HepG2 (cell line): ENCODE measurements around the gene PLAGL2. TPM values are rescaled to one million over a fixed set of nuclear protein-coding genes. Genes with fewer than 3 reads are reported as not detected.

Experiments
- ATAC-seq: fragments of 200-7000 bp; cut with Tn5 transposase; 3 replicates; pipeline ENCODE4 v1.9.1; 2020; ENCODE audit warnings: mild to moderate bottlenecking, moderate library complexity
- BruUV-seq: library from RNA; stranded (reverse); fragments of 400-500 nt; replicated peaks from 2 replicates; lab custom pipeline; 2021; lab: Mats Ljungman, UMichigan
- CTCF ChIA-PET: fragments of 300-600 bp; formaldehyde crosslinking; extraction: SDS; loops from one replicate; lab custom pipeline; 2021; ENCODE audit warnings: low total read pairs, inconsistent platforms, low intra/inter-chr PET ratio; lab: Yijun Ruan, JAX
- POLR2A ChIA-PET: fragments of 350-600 bp; sonication (Branson Sonifier 250); formaldehyde crosslinking; loops from one replicate; lab custom pipeline; 2020; ENCODE audit warnings: antibody characterized with exemption, inconsistent platforms; lab: Yijun Ruan, JAX
- DNase-seq: peaks from one replicate; pipeline ENCODE4 v3.0.0-alpha.2; 2015; ENCODE audit warnings: low spot score
- FAIRE-seq: peaks from 3 replicates; lab custom pipeline; 2011; peaks lifted over from hg19 to GRCh38; lab: Jason Lieb, UNC
- H2AFZ ChIP-seq: one replicate; pipeline ENCODE4 v1.6.1; 2011; ENCODE audit warnings: low read length, inconsistent platforms
- H3K27ac ChIP-seq: fragments of 300-600 bp; 3 replicates; pipeline ENCODE4 v1.8.0; 2011; ENCODE audit warnings: mixed run types, mild to moderate bottlenecking, mixed read lengths, low read length, inconsistent platforms; ENCODE audit not compliant: insufficient read depth; ENCODE audit errors: extremely low read length
- H3K27me3 ChIP-seq, 2 experiments: fragments of 200-600 bp in 1 of 2; 2 replicates in 1 of 2; 3 replicates in 1 of 2; pipeline versions ENCODE4 v1.6.0 to v1.8.0; 2011; ENCODE audit warnings: low read length in 2 of 2, mild to moderate bottlenecking in 2 of 2, moderate library complexity in 2 of 2, inconsistent platforms in 1 of 2; ENCODE audit not compliant: insufficient read depth in 2 of 2, control insufficient read depth in 1 of 2
- H3K36me3 ChIP-seq, 2 experiments: fragments of 200-600 bp in 1 of 2; replicated peaks in 1 of 2; 2 replicates in 1 of 2; 3 replicates in 1 of 2; pipeline versions ENCODE4 v1.5.1 to v1.8.0; 2011; ENCODE audit warnings: low read length in 2 of 2, inconsistent platforms in 1 of 2; ENCODE audit not compliant: insufficient read depth in 2 of 2, control insufficient read depth in 1 of 2
- H3K4me1 ChIP-seq: 2 replicates; pipeline ENCODE4 v1.5.1; 2012; ENCODE audit warnings: low read length, inconsistent platforms; ENCODE audit not compliant: insufficient read depth
- H3K4me2 ChIP-seq: 2 replicates; pipeline ENCODE4 v1.6.0; 2011; ENCODE audit warnings: low read depth, low read length, inconsistent platforms
- H3K4me3 ChIP-seq, 3 experiments: fragments of 200-600 bp in 1 of 3; sonication (generic), shearing (Covaris generic) in 1 of 3; replicated peaks in 1 of 3; 2 replicates each; pipeline ENCODE4 v1.5.1; 2011 to 2016; ENCODE audit warnings: low read length in 3 of 3, inconsistent platforms in 2 of 3, low read depth in 2 of 3, mild to moderate bottlenecking in 2 of 3, control low read depth in 1 of 3, mixed read lengths in 1 of 3; ENCODE audit not compliant: insufficient read depth in 1 of 3
- H3K79me2 ChIP-seq: one replicate; pipeline ENCODE4 v1.6.1; 2011; ENCODE audit warnings: low read length, inconsistent platforms; ENCODE audit not compliant: insufficient read depth
- H3K9ac ChIP-seq: 2 replicates; pipeline ENCODE4 v1.6.0; 2011; ENCODE audit warnings: mild to moderate bottlenecking, low read depth, low read length, inconsistent platforms; ENCODE audit not compliant: insufficient read depth
- H3K9me3 ChIP-seq: 2 replicates; pipeline ENCODE4 v1.5.1; 2012; ENCODE audit warnings: mild to moderate bottlenecking, low read length
- H4K20me1 ChIP-seq: 2 replicates; pipeline ENCODE4 v1.6.0; 2011; ENCODE audit warnings: inconsistent platforms, mild to moderate bottlenecking, low read length, moderate library complexity; ENCODE audit not compliant: insufficient read depth
- AHR ChIP-seq: IDR thresholded peaks from 2 replicates; pipeline ENCODE4 v1.6.1; 2018; ENCODE audit warnings: missing genetic modification reagents, missing compliant biosample characterization
- DPF2 ChIP-seq: sonication (generic); formaldehyde crosslinking; IDR thresholded peaks from 2 replicates; pipeline ENCODE4 v1.4.0; 2020; ENCODE audit warnings: mild to moderate bottlenecking, low read depth, missing genetic modification reagents, borderline replicate concordance
- FOXO4 ChIP-seq: sonication (generic); formaldehyde crosslinking; conservative IDR thresholded peaks from 2 replicates; pipeline ENCODE4 v1.8.1; 2023; ENCODE audit warnings: missing genetic modification reagents
- ISX ChIP-seq: sonication (generic); formaldehyde crosslinking; conservative IDR thresholded peaks from 2 replicates; pipeline ENCODE4 v1.5.0; 2020; ENCODE audit warnings: missing genetic modification reagents
- JUNB ChIP-seq: sonication (generic); formaldehyde crosslinking; IDR thresholded peaks from 2 replicates; pipeline ENCODE4 v1.8.0; 2022; ENCODE audit warnings: missing genetic modification reagents, mild to moderate bottlenecking, borderline replicate concordance
- KAT8 ChIP-seq: IDR thresholded peaks from 2 replicates; pipeline ENCODE4 v1.6.1; 2016; ENCODE audit warnings: missing genetic modification reagents, missing compliant biosample characterization
- MYNN ChIP-seq: sonication (generic); formaldehyde crosslinking; IDR thresholded peaks from 2 replicates; pipeline ENCODE4 v1.4.0; 2020; ENCODE audit warnings: mild to moderate bottlenecking, low read depth, missing genetic modification reagents
- RAD51 ChIP-seq: fragments of 450-650 bp; IDR thresholded peaks from 2 replicates; pipeline ENCODE4 v1.6.1; 2016; ENCODE audit warnings: borderline replicate concordance
- RBM22 ChIP-seq: fragments of 200-400 bp; formaldehyde crosslinking; optimal IDR thresholded peaks from 2 replicates; pipeline ENCODE3; 2017; ENCODE audit warnings: mild to moderate bottlenecking, low read length, moderate library complexity
- ZBTB46 ChIP-seq: sonication (generic); formaldehyde crosslinking; IDR thresholded peaks from 2 replicates; pipeline ENCODE4 v1.4.0; 2020; ENCODE audit warnings: mild to moderate bottlenecking, missing genetic modification reagents, borderline replicate concordance
- ZBTB7A ChIP-seq: sonication (generic); formaldehyde crosslinking; IDR thresholded peaks from 2 replicates; pipeline ENCODE4 v1.8.0; 2022; ENCODE audit warnings: mild to moderate bottlenecking, missing genetic modification reagents
- ZMYM3 ChIP-seq: sonication (generic); formaldehyde crosslinking; IDR thresholded peaks from 2 replicates; pipeline ENCODE4 v1.5.1; 2020; ENCODE audit warnings: mild to moderate bottlenecking, missing genetic modification reagents
- ZNF460 ChIP-seq: sonication (generic); formaldehyde crosslinking; IDR thresholded peaks from 2 replicates; pipeline ENCODE4 v1.5.1; 2020; ENCODE audit warnings: missing genetic modification reagents, mild to moderate bottlenecking, borderline replicate concordance
- ZNF768 ChIP-seq: sonication (generic); formaldehyde crosslinking; IDR thresholded peaks from 2 replicates; pipeline ENCODE4 v1.4.0; 2020; ENCODE audit warnings: missing genetic modification reagents
- ZNF775 ChIP-seq: sonication (generic); formaldehyde crosslinking; IDR thresholded peaks from 2 replicates; pipeline ENCODE4 v1.4.0; 2020; ENCODE audit warnings: missing genetic modification reagents, mild to moderate bottlenecking, moderate library complexity, borderline replicate concordance
- WGBS: methylation state at CpG from one replicate; pipeline ENCODE4 v1.1.6; 2017; ENCODE audit warnings: low lambda C conversion rate; 5-methylcytosine and 5-hydroxymethylcytosine counted together
- in situ Hi-C: cut with HindIII; loops from 2 replicates; pipeline ENCODE4 v1.10.0; 2017; ENCODE audit warnings: low pct_unique_long_range_greater_than_20kb; ENCODE audit not compliant: extremely low pct_ligation_motif_present
- intact Hi-C: fragments of 100-400 bp; cut with micrococcal nuclease; formaldehyde crosslinking; loops from one replicate; pipeline ENCODE4 v1.10.0; 2022; ENCODE audit not compliant: unreplicated experiment
- polyA plus RNA-seq, 8 experiments: library from polyadenylated mRNA; depleted of rRNA in 3 of 8; stranded (reverse) in 7 of 8; unstranded in 1 of 8; fragments of >200 nt; fragmentation: Illumina TruSeq in 4 of 8; extraction: Trizol in 4 of 8; gene quantifications; 2 replicates each; pipeline versions ENCODE4 v1.2.1 to v1.2.3, GENCODE V29; 2011 to 2016; ENCODE audit warnings: low read depth in 4 of 8, missing spikeins in 1 of 8, mixed read lengths in 1 of 8; ENCODE audit not compliant: insufficient read depth in 1 of 8
- total RNA-seq, 5 experiments: library from RNA; depleted of rRNA; stranded (reverse); fragments of >200 nt; fragmentation: Illumina TruSeq; extraction: Trizol; gene quantifications; 2 replicates each; pipeline ENCODE4 v1.2.3, GENCODE V29; 2016; ENCODE audit warnings: low read depth in 1 of 5

Gene PLAGL2
- total and polyA plus RNA-seq, 2 of the 13 experiments (the other 11 are each of a cell fraction or from before 2014, with no cell fraction given), result 15.2 to 15.3 TPM

- WGBS, result 76% methylated on average over 5 of the region's 5 CpGs
- Histone ChIP-seq H3K9me3 (no peaks in the 10 kb centered on the region), H3K9ac (no peak overlapping the region), H3K27me3 (no peaks in the 10 kb centered on the region), H3K4me2 (no peak overlapping the region), H3K4me3 (no peak overlapping the region), H3K27ac (no peak overlapping the region), H4K20me1 (no peaks in the 10 kb centered on the region), H3K79me2 (no peaks in the 10 kb centered on the region), H3K4me1 (peaks cover 10% of the 10 kb centered on the region), H2AFZ (no peak overlapping the region), H3K36me3 (peaks cover 54 to 81% of the 10 kb centered on the region in 2 experiments)
- intact Hi-C loops (no loop called here), in situ Hi-C loops (no loop called here)
- ChIA-PET CTCF (no interaction called here), POLR2A (no interaction called here)
- BruUV-seq, result no TSS peak
- ATAC-seq (no peak), FAIRE-seq (no peak), DNase-seq (no peak)
- TF ChIP-seq JUNB (CRISPR knock-in tag) (0 out of 2 replicates have a peak, but pooled peaks have one; percentile 21), AHR (CRISPR knock-in tag) (no peak)
These were observed 47.7 kb downstream of the PLAGL2 start for GRCh38 chr20:32159766-32160221.

GRCh38 chr20:32158943-32159660 lies 48.4 kb downstream of the PLAGL2 start:
- H3K4me3 ChIP-seq, result no peak overlapping the region
- ATAC-seq (no peak), DNase-seq (no peak), FAIRE-seq (no peak)
- peaks cover 14% of the 10 kb centered on the region for H3K4me1 ChIP-seq
- no peak overlapping the region for H3K27ac ChIP-seq
- H2AFZ ChIP-seq, result no peak overlapping the region
- H3K4me2 ChIP-seq, result no peak overlapping the region
- H3K27me3 ChIP-seq, result no peaks in the 10 kb centered on the region
- no peaks in the 10 kb centered on the region for H3K79me2 ChIP-seq
- CTCF ChIA-PET, result no interaction called here
- WGBS, result 96% methylated on average over 4 of the region's 4 CpGs
- peaks cover 51 to 76% of the 10 kb centered on the region in 2 experiments for H3K36me3 ChIP-seq
- POLR2A ChIA-PET, result no interaction called here
- in situ Hi-C loops (no loop called here), intact Hi-C loops (no loop called here)
- no peak overlapping the region for H3K9ac ChIP-seq
- H4K20me1 ChIP-seq, result no peaks in the 10 kb centered on the region
- BruUV-seq, result TSS peak; percentile 30
- no peaks in the 10 kb centered on the region for H3K9me3 ChIP-seq
- TF ChIP-seq ZNF775 (CRISPR knock-in tag), result no peak
- no peak for TF ChIP-seq ZNF460 (CRISPR knock-in tag)
- no peak for TF ChIP-seq FOXO4 (CRISPR knock-in tag)
- TF ChIP-seq RBM22, result peak; percentile 55
- TF ChIP-seq ISX, result no peak
- no peak for TF ChIP-seq RAD51
- TF ChIP-seq ZMYM3 (CRISPR knock-in tag), result 0 out of 2 replicates have a peak, but pooled peaks have one; percentile 8
- no peak for TF ChIP-seq MYNN (CRISPR knock-in tag)
- TF ChIP-seq ZBTB46 (CRISPR knock-in tag), result no peak
- no peak for TF ChIP-seq DPF2 (CRISPR knock-in tag)
- TF ChIP-seq ZNF768, result peak; percentile 58; the same call in 1 of the 2 replicates
- no peak for TF ChIP-seq ZBTB7A (CRISPR knock-in tag)
- no peak for TF ChIP-seq KAT8 (CRISPR knock-in tag)
